Mesenteric fat pad (tissue), 1 donor: ENCODE results near the gene CBR1. TPM values are rescaled to one million over a fixed set of nuclear protein-coding genes. Genes with fewer than 3 reads are reported as not detected.
"Not testable (repeated sequence)": the region's sequence is repeated elsewhere in the genome, so short reads cannot be mapped to it uniquely, and the experiment has no call there.

ENCODE experiments used
- DNase-seq: peaks from one replicate; pipeline ENCODE4 v3.0.0-alpha.2; 2020; ENCODE audit warnings: low spot score
- total RNA-seq: library from RNA; stranded (reverse); fragmentation: NEBNext Ultra II Directional; extraction: Animal tissue kit (Norgen Biotek cat#: 25700); gene quantifications from one replicate; pipeline ENCODE4 v1.2.1, GENCODE V29; 2021
- donor health status: DM: yes; HTN: yes; CAD: no.

CBR1 gene
- total RNA-seq, 1 donor from 2014 or later = 46.7 TPM

- DNase-seq = no peak
Observed at GRCh38 chr21:36047139-36047538, 22.7 kb upstream of the CBR1 start.

- DNase-seq = no peak
Observed at GRCh38 chr21:36048357-36048756, 21.5 kb upstream of the CBR1 start.

GRCh38 chr21:36052860-36053714 is 16.7 kb upstream of the CBR1 start:
- no peak for DNase-seq

DNA sequence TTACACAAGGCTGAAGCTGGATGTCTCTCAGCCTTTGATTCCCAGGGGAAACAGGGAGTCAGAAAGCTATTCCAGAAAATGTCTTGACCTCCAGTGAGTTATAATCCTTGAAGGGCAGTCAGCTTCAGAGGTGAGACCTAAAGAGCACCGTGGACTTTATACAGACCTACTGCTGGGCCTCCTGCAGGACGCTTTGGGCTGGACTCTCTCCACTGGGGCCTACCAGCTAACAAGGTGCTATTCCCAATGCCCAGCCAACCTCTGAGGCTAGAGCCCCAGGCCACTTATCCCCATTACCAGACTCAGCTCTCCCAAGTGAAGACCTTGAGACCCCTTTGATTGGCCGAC is 16.1 kb upstream of the CBR1 start:
- no peak for DNase-seq

GRCh38 chr21:36055551-36055950 is 14.3 kb upstream of the CBR1 start:
- no peak for DNase-seq

- DNase-seq = no peak
Observed at GRCh38 chr21:36059823-36060158, 10.0 kb upstream of the CBR1 start.

DNA sequence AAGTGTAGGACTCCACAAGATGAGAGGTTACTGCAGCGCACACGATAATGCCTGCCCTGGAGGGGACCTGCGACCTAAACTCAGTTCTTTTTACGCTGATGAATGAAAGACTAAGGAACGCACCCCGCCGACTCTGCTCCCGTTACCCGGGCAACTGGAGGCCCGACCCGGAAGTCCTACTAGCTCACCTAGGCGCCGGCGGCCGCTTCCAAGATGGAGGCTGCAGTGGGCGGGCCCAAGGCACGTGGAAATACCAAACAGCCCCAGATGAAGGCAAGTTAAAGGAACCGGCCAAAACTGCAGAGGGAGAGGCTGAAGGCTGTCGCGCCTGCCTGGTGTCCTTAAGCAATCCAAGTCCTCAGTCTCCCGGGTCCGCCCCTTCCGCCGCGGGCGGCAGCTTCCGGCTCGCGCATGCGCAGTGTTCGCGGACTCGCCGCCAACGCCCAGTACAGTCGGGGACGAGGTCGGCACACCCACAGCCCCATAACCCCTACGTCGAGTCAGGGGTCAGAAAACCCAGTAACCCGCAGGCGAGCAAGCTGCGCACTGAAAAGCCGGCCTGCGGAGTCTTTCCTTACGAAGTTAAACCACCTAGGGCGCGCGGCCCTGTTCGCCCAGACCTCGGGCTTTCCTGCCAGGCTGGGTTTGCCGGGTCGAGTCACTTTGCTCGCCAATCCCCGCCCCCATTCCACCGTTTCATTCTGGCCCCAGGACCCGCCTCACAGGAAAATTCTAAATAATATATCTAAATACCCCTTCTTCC is 9.5 kb upstream of the CBR1 start, which contains the start of gene SETD4:
Gene SETD4 (minus strand): TSS at position 368 of the 763 bp plus-strand sequence. CDS start 1,638 bp downstream, outside the sequence.
- DNase-seq = peak; percentile 99

- DNase-seq = no peak
Observed at GRCh38 chr21:36061445-36061844, 8.4 kb upstream of the CBR1 start.

DNA sequence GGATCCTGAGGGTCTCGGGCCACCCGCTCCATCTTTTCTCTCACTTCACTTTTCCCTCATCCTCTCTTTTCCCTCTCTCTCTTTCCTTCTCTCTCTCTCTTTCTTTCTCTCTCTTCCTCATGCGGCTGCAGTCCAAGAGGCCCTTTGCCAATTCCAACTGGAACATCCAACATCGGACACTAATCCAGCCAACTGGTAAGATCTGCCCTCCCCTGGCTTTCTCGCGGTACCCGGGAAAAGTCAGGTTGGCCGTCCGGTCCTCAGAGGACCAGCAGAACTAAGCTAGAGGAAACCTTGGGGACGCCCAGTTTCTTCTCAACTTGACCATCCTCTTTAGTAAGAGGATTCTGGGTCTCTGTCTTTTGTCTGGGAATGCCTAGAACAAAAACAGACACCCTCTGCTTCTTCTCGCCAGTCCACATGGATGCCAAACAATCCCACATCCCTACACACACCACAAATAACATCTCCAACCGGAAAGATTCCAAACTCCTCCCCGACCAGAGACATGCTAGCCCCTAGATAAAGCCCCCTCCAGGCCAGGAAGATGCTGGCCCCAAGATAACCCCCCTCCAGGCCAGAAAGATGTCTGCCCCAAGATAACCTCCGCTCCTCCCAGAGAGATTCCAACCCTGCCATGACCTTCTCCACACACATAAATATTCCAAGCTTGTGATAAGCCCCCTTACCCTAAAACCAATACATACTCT is 6.3 kb upstream of the CBR1 start:
- no peak for DNase-seq

DNA sequence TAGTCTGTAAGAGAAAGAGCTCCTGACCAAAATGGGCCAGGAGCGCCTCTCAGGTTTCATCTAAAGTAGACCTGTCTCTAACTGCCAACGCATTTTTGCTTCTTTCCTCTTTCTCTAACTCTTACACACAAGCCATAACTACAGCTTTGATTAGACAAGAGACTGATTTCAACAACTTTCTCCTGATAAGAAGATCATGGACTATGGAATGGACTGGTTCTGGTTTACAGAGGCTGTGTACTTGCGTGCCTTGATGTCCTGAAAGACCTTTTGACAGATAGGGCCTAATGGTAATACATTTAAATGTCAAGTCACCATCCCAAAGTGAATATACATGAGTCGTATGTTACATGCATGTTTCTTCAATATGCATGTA is 5.8 kb upstream of the CBR1 start:
- DNase-seq = no peak

DNA sequence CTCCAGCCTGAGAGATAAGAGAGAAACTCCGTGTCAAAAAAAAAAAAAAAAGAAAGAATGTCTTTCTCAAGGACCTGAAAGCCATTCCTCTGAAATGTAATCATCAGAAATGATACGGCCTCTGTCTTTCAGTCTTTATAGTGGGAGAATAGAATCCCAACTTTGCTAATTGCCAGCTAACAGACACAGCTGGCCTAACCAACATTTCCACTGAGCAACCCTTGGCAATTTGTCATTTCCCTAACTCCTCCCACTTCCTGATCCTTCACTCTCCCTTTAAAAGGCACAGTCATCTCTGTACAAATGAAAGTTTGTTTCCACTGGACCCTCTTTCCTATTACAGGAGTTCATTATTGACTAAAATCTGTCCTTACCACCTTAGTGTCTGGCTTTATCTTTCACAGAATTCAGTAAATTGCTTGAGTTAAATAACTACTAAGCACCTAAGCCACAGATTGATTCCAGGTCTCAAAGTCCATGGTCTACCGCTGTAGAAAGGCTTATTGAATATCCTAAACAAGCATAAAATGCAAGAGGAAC is 4.3 kb upstream of the CBR1 start:
- DNase-seq = no peak

DNA sequence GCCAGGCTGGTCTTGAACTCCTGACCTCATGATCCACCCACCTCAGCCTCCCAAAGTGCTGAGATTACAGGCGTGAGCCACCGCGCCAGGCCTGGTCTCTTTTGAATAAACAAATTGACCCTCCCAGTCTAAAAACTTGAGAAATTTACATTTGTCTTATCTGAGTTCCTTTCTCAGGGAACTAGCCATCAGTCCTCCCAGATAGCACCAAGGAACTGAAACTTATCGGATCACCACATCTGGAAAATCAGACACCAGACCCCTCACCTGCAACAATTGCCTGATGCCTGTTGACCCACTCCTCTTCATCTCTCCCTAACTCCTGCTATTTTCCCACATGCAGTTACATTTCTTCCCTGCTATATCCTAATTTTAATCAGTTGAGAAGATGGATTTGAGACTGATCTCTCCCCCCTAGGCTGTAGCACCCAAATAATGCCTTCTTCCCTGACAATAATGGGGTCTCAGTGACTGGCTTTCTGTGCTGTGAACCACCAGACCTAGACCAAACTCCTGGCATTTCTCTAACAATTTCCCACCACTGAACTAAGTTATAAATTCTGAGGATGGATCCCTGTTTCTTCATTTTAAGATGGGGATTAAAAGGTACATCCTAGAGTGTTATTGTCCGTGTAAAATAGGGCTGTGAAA is 951 bp upstream of the CBR1 start:
- no peak for DNase-seq

- DNase-seq = no peak
Observed at GRCh38 chr21:36070999-36071398, 1.2 kb downstream of the CBR1 start.

DNA sequence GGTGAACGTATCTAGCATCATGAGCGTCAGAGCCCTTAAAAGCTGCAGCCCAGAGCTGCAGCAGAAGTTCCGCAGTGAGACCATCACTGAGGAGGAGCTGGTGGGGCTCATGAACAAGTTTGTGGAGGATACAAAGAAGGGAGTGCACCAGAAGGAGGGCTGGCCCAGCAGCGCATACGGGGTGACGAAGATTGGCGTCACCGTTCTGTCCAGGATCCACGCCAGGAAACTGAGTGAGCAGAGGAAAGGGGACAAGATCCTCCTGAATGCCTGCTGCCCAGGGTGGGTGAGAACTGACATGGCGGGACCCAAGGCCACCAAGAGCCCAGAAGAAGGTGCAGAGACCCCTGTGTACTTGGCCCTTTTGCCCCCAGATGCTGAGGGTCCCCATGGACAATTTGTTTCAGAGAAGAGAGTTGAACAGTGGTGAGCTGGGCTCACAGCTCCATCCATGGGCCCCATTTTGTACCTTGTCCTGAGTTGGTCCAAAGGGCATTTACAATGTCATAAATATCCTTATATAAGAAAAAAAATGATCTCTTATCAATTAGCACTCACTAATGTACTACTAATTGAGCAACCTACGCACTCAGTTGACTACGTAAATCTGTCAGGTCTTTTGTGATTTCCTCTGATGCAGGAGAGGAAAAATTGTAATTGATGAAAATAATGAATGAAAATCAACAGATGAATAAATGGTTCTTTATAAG is 2.8 kb downstream of the CBR1 start:
- DNase-seq = no peak

DNA sequence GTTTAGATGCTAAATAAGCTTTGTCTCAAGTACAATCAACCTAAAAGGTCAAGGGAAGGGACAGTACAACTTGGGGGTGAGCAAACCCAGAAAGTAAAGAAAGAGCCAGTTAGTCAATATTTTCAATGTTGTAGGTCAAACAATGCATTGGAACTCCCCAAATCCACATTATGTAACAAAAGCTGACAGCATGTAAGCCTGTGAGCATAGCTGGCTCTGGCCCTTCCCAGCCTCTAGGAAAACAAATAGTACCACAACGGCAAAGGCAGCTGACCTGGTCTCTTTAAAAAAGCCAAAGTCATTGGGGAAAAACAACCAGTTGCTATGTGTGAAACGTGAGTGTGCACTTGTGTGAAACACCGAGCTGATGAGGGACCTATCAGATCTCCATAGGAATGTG is 3.4 kb downstream of the CBR1 start:
- DNase-seq = no peak

- DNase-seq = not testable (repeated sequence)
Observed at GRCh38 chr21:36073911-36074310, 4.1 kb downstream of the CBR1 start.

- no peak for DNase-seq
Observed at GRCh38 chr21:36075171-36075570, 5.3 kb downstream of the CBR1 start.

GRCh38 chr21:36075953-36076352 is 6.1 kb downstream of the CBR1 start:
- no peak for DNase-seq

DNA sequence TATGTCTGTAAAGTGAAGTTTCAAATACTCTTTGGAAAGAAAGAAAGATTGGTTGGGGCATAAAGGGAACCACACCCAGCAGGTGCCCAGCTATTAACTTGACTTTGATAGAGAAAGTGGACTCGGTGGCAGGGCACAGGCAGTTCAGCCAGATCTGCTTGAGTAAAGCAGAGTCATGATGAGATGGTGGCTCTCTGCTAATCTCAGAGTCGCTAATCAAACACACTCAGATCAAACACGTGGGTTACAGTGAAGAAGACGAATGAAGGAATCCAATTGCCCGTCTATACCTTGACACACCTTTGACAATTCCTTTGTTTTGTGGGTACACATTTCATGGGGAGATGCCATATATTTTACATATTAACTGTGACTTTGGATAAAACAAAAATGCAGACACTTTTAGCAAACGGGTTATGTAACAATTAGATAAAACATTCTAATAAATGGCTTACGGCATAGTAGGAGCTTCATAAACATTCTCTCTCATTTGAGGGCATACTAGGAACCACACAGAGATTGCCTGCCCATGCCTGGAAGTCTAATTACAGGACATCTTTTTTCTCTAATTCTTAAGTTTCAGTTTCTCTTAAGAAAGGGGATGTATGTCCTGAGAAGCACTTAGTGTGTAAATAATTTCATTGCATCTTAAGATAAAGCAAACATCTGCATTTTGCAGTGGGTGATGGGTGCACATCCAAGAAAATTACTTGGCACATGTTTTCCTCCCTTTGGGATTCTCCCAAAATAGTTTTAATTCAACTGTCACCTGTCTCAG is 7.2 kb downstream of the CBR1 start:
- DNase-seq = no peak

- no peak for DNase-seq
Observed at GRCh38 chr21:36077758-36078157, 7.9 kb downstream of the CBR1 start.
